Measurements from ENCODE around the gene NBEA.

NBEA gene

GRCh38 chr13:35694549-35695447 lies 752.7 kb downstream of the NBEA start:
- no peaks in the 10 kb centered on the region for H3K27me3 ChIP-seq (replicated peaks; ENCODE audit: control insufficient read depth, insufficient read depth, low read length, poor library complexity, severe bottlenecking)
- H3K4me3 ChIP-seq (ENCODE audit: insufficient read depth, low read depth, low read length, poor library complexity, severe bottlenecking) = no peak overlapping the region
- no peak for DNase-seq
- H3K9me3 ChIP-seq (ENCODE audit: control insufficient read depth, low read length) = no peaks in the 10 kb centered on the region
- H3K27ac ChIP-seq (ENCODE audit: insufficient read depth, low read length, poor library complexity, severe bottlenecking) = no peak overlapping the region
- no peaks in the 10 kb centered on the region for H3K4me1 ChIP-seq (ENCODE audit: control insufficient read depth, insufficient read depth, low read length, poor library complexity, severe bottlenecking)
- no peaks in the 10 kb centered on the region for H3K36me3 ChIP-seq (ENCODE audit: control insufficient read depth, insufficient read depth, low read length)

GRCh38 chr13:35695448-35695770 lies 753.3 kb downstream of the NBEA start:
- Histone ChIP-seq H3K27ac (ENCODE audit: insufficient read depth, low read length, poor library complexity, severe bottlenecking) (no peak overlapping the region), H3K27me3 (replicated peaks; ENCODE audit: control insufficient read depth, insufficient read depth, low read length, poor library complexity, severe bottlenecking) (no peaks in the 10 kb centered on the region), H3K36me3 (ENCODE audit: control insufficient read depth, insufficient read depth, low read length) (no peaks in the 10 kb centered on the region), H3K4me1 (ENCODE audit: control insufficient read depth, insufficient read depth, low read length, poor library complexity, severe bottlenecking) (no peaks in the 10 kb centered on the region), H3K4me3 (ENCODE audit: insufficient read depth, low read depth, low read length, poor library complexity, severe bottlenecking) (no peak overlapping the region), H3K9me3 (ENCODE audit: control insufficient read depth, low read length) (no peaks in the 10 kb centered on the region)
- DNase-seq = no peak

- Histone ChIP-seq H3K27me3 (replicated peaks; ENCODE audit: control insufficient read depth, insufficient read depth, low read length, poor library complexity, severe bottlenecking) (no peaks in the 10 kb centered on the region), H3K9me3 (ENCODE audit: control insufficient read depth, low read length) (no peaks in the 10 kb centered on the region), H3K4me3 (ENCODE audit: insufficient read depth, low read depth, low read length, poor library complexity, severe bottlenecking) (no peak overlapping the region), H3K36me3 (ENCODE audit: control insufficient read depth, insufficient read depth, low read length) (no peaks in the 10 kb centered on the region), H3K27ac (ENCODE audit: insufficient read depth, low read length, poor library complexity, severe bottlenecking) (no peak overlapping the region), H3K4me1 (ENCODE audit: control insufficient read depth, insufficient read depth, low read length, poor library complexity, severe bottlenecking) (no peaks in the 10 kb centered on the region)
- no peak for DNase-seq
These were observed 755.2 kb downstream of the NBEA start for GRCh38 chr13:35697186-35697730.

GRCh38 chr13:35698911-35699576 lies 757.0 kb downstream of the NBEA start:
- Histone ChIP-seq H3K36me3 (ENCODE audit: control insufficient read depth, insufficient read depth, low read length) (no peaks in the 10 kb centered on the region), H3K9me3 (ENCODE audit: control insufficient read depth, low read length) (no peaks in the 10 kb centered on the region), H3K27me3 (replicated peaks; ENCODE audit: control insufficient read depth, insufficient read depth, low read length, poor library complexity, severe bottlenecking) (no peaks in the 10 kb centered on the region), H3K4me1 (ENCODE audit: control insufficient read depth, insufficient read depth, low read length, poor library complexity, severe bottlenecking) (no peaks in the 10 kb centered on the region), H3K4me3 (ENCODE audit: insufficient read depth, low read depth, low read length, poor library complexity, severe bottlenecking) (no peak overlapping the region), H3K27ac (ENCODE audit: insufficient read depth, low read length, poor library complexity, severe bottlenecking) (no peak overlapping the region)
- DNase-seq = no peak

- Histone ChIP-seq H3K4me1 (ENCODE audit: control insufficient read depth, insufficient read depth, low read length, poor library complexity, severe bottlenecking) (no peaks in the 10 kb centered on the region), H3K27me3 (replicated peaks; ENCODE audit: control insufficient read depth, insufficient read depth, low read length, poor library complexity, severe bottlenecking) (no peaks in the 10 kb centered on the region), H3K9me3 (ENCODE audit: control insufficient read depth, low read length) (no peaks in the 10 kb centered on the region), H3K36me3 (ENCODE audit: control insufficient read depth, insufficient read depth, low read length) (no peaks in the 10 kb centered on the region), H3K4me3 (ENCODE audit: insufficient read depth, low read depth, low read length, poor library complexity, severe bottlenecking) (no peak overlapping the region), H3K27ac (ENCODE audit: insufficient read depth, low read length, poor library complexity, severe bottlenecking) (no peak overlapping the region)
- no peak for DNase-seq
These were observed 757.9 kb downstream of the NBEA start for GRCh38 chr13:35699825-35700510.

- H3K27me3 ChIP-seq (replicated peaks; ENCODE audit: control insufficient read depth, insufficient read depth, low read length, poor library complexity, severe bottlenecking) = no peaks in the 10 kb centered on the region
- H3K36me3 ChIP-seq (ENCODE audit: control insufficient read depth, insufficient read depth, low read length) = no peaks in the 10 kb centered on the region
- H3K9me3 ChIP-seq (ENCODE audit: control insufficient read depth, low read length) = no peaks in the 10 kb centered on the region
- DNase-seq = no peak
- no peak overlapping the region for H3K27ac ChIP-seq (ENCODE audit: insufficient read depth, low read length, poor library complexity, severe bottlenecking)
- no peak overlapping the region for H3K4me3 ChIP-seq (ENCODE audit: insufficient read depth, low read depth, low read length, poor library complexity, severe bottlenecking)
- H3K4me1 ChIP-seq (ENCODE audit: control insufficient read depth, insufficient read depth, low read length, poor library complexity, severe bottlenecking) = no peaks in the 10 kb centered on the region
These were observed 758.6 kb downstream of the NBEA start for GRCh38 chr13:35700671-35701070.

GRCh38 chr13:35702316-35702715 lies 760.2 kb downstream of the NBEA start:
- DNase-seq = no peak
- Histone ChIP-seq H3K36me3 (ENCODE audit: control insufficient read depth, insufficient read depth, low read length) (no peaks in the 10 kb centered on the region), H3K9me3 (ENCODE audit: control insufficient read depth, low read length) (no peaks in the 10 kb centered on the region), H3K27me3 (replicated peaks; ENCODE audit: control insufficient read depth, insufficient read depth, low read length, poor library complexity, severe bottlenecking) (no peaks in the 10 kb centered on the region), H3K27ac (ENCODE audit: insufficient read depth, low read length, poor library complexity, severe bottlenecking) (no peak overlapping the region), H3K4me3 (ENCODE audit: insufficient read depth, low read depth, low read length, poor library complexity, severe bottlenecking) (no peak overlapping the region), H3K4me1 (ENCODE audit: control insufficient read depth, insufficient read depth, low read length, poor library complexity, severe bottlenecking) (no peaks in the 10 kb centered on the region)

GRCh38 chr13:35703061-35703460 lies 761.0 kb downstream of the NBEA start:
- H3K36me3 ChIP-seq (ENCODE audit: control insufficient read depth, insufficient read depth, low read length) = no peaks in the 10 kb centered on the region
- no peak for DNase-seq
- H3K27me3 ChIP-seq (replicated peaks; ENCODE audit: control insufficient read depth, insufficient read depth, low read length, poor library complexity, severe bottlenecking) = no peaks in the 10 kb centered on the region
- no peaks in the 10 kb centered on the region for H3K4me1 ChIP-seq (ENCODE audit: control insufficient read depth, insufficient read depth, low read length, poor library complexity, severe bottlenecking)
- no peaks in the 10 kb centered on the region for H3K9me3 ChIP-seq (ENCODE audit: control insufficient read depth, low read length)
- no peak overlapping the region for H3K27ac ChIP-seq (ENCODE audit: insufficient read depth, low read length, poor library complexity, severe bottlenecking)
- no peak overlapping the region for H3K4me3 ChIP-seq (ENCODE audit: insufficient read depth, low read depth, low read length, poor library complexity, severe bottlenecking)

GRCh38 chr13:35704331-35704730 lies 762.3 kb downstream of the NBEA start:
- no peak overlapping the region for H3K27ac ChIP-seq (ENCODE audit: insufficient read depth, low read length, poor library complexity, severe bottlenecking)
- H3K27me3 ChIP-seq (replicated peaks; ENCODE audit: control insufficient read depth, insufficient read depth, low read length, poor library complexity, severe bottlenecking) = no peaks in the 10 kb centered on the region
- no peaks in the 10 kb centered on the region for H3K9me3 ChIP-seq (ENCODE audit: control insufficient read depth, low read length)
- no peaks in the 10 kb centered on the region for H3K4me1 ChIP-seq (ENCODE audit: control insufficient read depth, insufficient read depth, low read length, poor library complexity, severe bottlenecking)
- DNase-seq = no peak
- H3K36me3 ChIP-seq (ENCODE audit: control insufficient read depth, insufficient read depth, low read length) = no peaks in the 10 kb centered on the region
- H3K4me3 ChIP-seq (ENCODE audit: insufficient read depth, low read depth, low read length, poor library complexity, severe bottlenecking) = no peak overlapping the region

GRCh38 chr13:35706281-35706680 lies 764.2 kb downstream of the NBEA start:
- DNase-seq = no peak
- Histone ChIP-seq H3K4me3 (ENCODE audit: insufficient read depth, low read depth, low read length, poor library complexity, severe bottlenecking) (no peak overlapping the region), H3K4me1 (ENCODE audit: control insufficient read depth, insufficient read depth, low read length, poor library complexity, severe bottlenecking) (no peaks in the 10 kb centered on the region), H3K9me3 (ENCODE audit: control insufficient read depth, low read length) (no peaks in the 10 kb centered on the region), H3K27ac (ENCODE audit: insufficient read depth, low read length, poor library complexity, severe bottlenecking) (no peak overlapping the region), H3K27me3 (replicated peaks; ENCODE audit: control insufficient read depth, insufficient read depth, low read length, poor library complexity, severe bottlenecking) (no peaks in the 10 kb centered on the region), H3K36me3 (ENCODE audit: control insufficient read depth, insufficient read depth, low read length) (no peaks in the 10 kb centered on the region)
